K562 (cell line): ENCODE data around the gene TACR1. TPM values are rescaled to one million over a fixed set of nuclear protein-coding genes. Genes with fewer than 3 reads are reported as not detected.

Experiments used
- ATAC-seq: fragments of 200-7000 bp; cut with Tn5 transposase; 3 replicates; pipeline ENCODE4 v1.9.1; 2020; ENCODE audit warnings: moderate library complexity
- BruUV-seq: library from RNA; stranded (reverse); fragments of 400-500 nt; replicated peaks from 2 replicates; lab custom pipeline; 2021; lab: Mats Ljungman, UMichigan
- CTCF ChIA-PET: fragments of 300-600 bp; formaldehyde crosslinking; extraction: SDS; loops from one replicate; lab custom pipeline; 2021; ENCODE audit warnings: low intra/inter-chr PET ratio; lab: Yijun Ruan, JAX
- POLR2A ChIA-PET: fragments of 300-600, 350-650 bp; sonication (Branson Sonifier 250); formaldehyde crosslinking; extraction: SDS; loops from one replicate; lab custom pipeline; 2021; ENCODE audit warnings: antibody characterized with exemption, inconsistent platforms; lab: Yijun Ruan, JAX
- DNase-seq, 4 experiments: peaks; one replicate each; pipeline versions ENCODE4 v3.0.0 to v3.0.0-alpha.2; 2011 to 2018; ENCODE audit warnings: low spot score in 3 of 4, mixed read lengths in 3 of 4; ENCODE audit errors: extremely low read depth in 1 of 4
- FAIRE-seq: peaks from 2 replicates; lab custom pipeline; 2011; peaks lifted over from hg19 to GRCh38; lab: Jason Lieb, UNC
- H2AFZ ChIP-seq: 2 replicates; pipeline ENCODE4 v1.6.0; 2011; ENCODE audit warnings: low read depth, low read length, control low read depth, inconsistent platforms
- H3K27ac ChIP-seq: fragments of 200-600 bp; 3 replicates; pipeline ENCODE4 v1.8.0; 2011; ENCODE audit warnings: low read depth, mild to moderate bottlenecking, control low read depth, inconsistent platforms, low read length, moderate library complexity, mixed read lengths; ENCODE audit errors: extremely low read depth
- H3K27me3 ChIP-seq, 2 experiments: fragments of 300-600 bp in 1 of 2; 2 replicates in 1 of 2; 3 replicates in 1 of 2; pipeline versions ENCODE4 v1.6.0 to v1.8.0; 2011; ENCODE audit warnings: inconsistent platforms in 2 of 2, low read length in 2 of 2, mild to moderate bottlenecking in 1 of 2, mixed read lengths in 1 of 2, moderate library complexity in 1 of 2; ENCODE audit not compliant: control insufficient read depth in 2 of 2, insufficient read depth in 2 of 2
- H3K36me3 ChIP-seq: fragments of 300-600 bp; 3 replicates; pipeline ENCODE4 v1.8.0; 2011; ENCODE audit warnings: mild to moderate bottlenecking, low read length, inconsistent platforms; ENCODE audit not compliant: control insufficient read depth, insufficient read depth
- H3K4me1 ChIP-seq, 2 experiments: fragments of 200-600 bp in 1 of 2; replicated peaks in 1 of 2; 2 replicates in 1 of 2; 3 replicates in 1 of 2; pipeline versions ENCODE4 v1.5.1 to v1.8.0; 2011; ENCODE audit warnings: inconsistent platforms in 2 of 2, low read length in 2 of 2, mild to moderate bottlenecking in 1 of 2, mixed read lengths in 1 of 2, moderate library complexity in 1 of 2; ENCODE audit not compliant: control insufficient read depth in 2 of 2, insufficient read depth in 2 of 2
- H3K4me2 ChIP-seq: 2 replicates; pipeline ENCODE4 v1.6.1; 2011; ENCODE audit warnings: low read length, control low read depth, inconsistent platforms, mixed read lengths; ENCODE audit not compliant: insufficient read depth
- H3K4me3 ChIP-seq: fragments of 200-600 bp; sonication (generic), shearing (Covaris generic); 2 replicates; pipeline ENCODE4 v1.5.1; 2016; ENCODE audit warnings: control low read depth, inconsistent platforms
- H3K79me2 ChIP-seq: fragments of 200-600 bp; 3 replicates; pipeline ENCODE4 v1.8.0; 2011; ENCODE audit warnings: low read length, inconsistent platforms; ENCODE audit not compliant: control insufficient read depth, insufficient read depth
- H3K9ac ChIP-seq, 2 experiments: 2 replicates each; pipeline versions ENCODE4 v1.6.0 to v1.6.1; 2011; ENCODE audit warnings: low read depth in 2 of 2, low read length in 2 of 2, control low read depth in 1 of 2, inconsistent platforms in 1 of 2, mild to moderate bottlenecking in 1 of 2, mixed read lengths in 1 of 2; ENCODE audit not compliant: insufficient read depth in 1 of 2
- H3K9me1 ChIP-seq: one replicate; pipeline ENCODE4 v1.6.0; 2011; ENCODE audit warnings: inconsistent platforms, mild to moderate bottlenecking, low read length, moderate library complexity; ENCODE audit not compliant: control insufficient read depth, insufficient read depth
- H3K9me3 ChIP-seq: replicated peaks from 2 replicates; pipeline ENCODE4 v1.5.1; 2011; ENCODE audit warnings: low read depth, low read length, inconsistent platforms; ENCODE audit not compliant: control insufficient read depth, insufficient read depth
- H4K20me1 ChIP-seq: replicated peaks from 2 replicates; pipeline ENCODE4 v1.6.1; 2011; ENCODE audit warnings: low read length, inconsistent platforms, mixed read lengths; ENCODE audit not compliant: control insufficient read depth, insufficient read depth
- CREB1 ChIP-seq, 2 experiments: sonication (generic) in 1 of 2; formaldehyde crosslinking in 1 of 2; IDR thresholded peaks; 2 replicates each; pipeline versions ENCODE4 v1.6.1 to v1.8.0; 2012 to 2022; ENCODE audit warnings: inconsistent platforms in 1 of 2, mild to moderate bottlenecking in 1 of 2, missing genetic modification reagents in 1 of 2, moderate library complexity in 1 of 2
- DDX20 ChIP-seq: fragments of 450-650 bp; IDR thresholded peaks from 2 replicates; pipeline ENCODE4 v1.6.1; 2016; ENCODE audit warnings: missing genetic modification characterization, low read depth, mild to moderate bottlenecking, missing compliant biosample characterization, moderate library complexity
- FIP1L1 ChIP-seq: fragments of 200-400 bp; formaldehyde crosslinking; IDR thresholded peaks from 2 replicates; pipeline ENCODE4 v1.6.1; 2018; ENCODE audit warnings: mild to moderate bottlenecking, low read depth, low read length; ENCODE audit not compliant: poor library complexity, severe bottlenecking
- KAT7 ChIP-seq: sonication (generic); formaldehyde crosslinking; IDR thresholded peaks from 2 replicates; pipeline ENCODE4 v1.8.0; 2022; ENCODE audit warnings: missing genetic modification reagents, mild to moderate bottlenecking, borderline replicate concordance
- KAT8 ChIP-seq: fragments of 450-650 bp; IDR thresholded peaks from 2 replicates; pipeline ENCODE4 v1.6.1; 2016; ENCODE audit warnings: low read depth, mild to moderate bottlenecking
- MXI1 ChIP-seq: IDR thresholded peaks from 2 replicates; pipeline ENCODE4 v1.6.1; 2011; ENCODE audit warnings: low read depth, mild to moderate bottlenecking, improper control_type of control experiment, low read length
- POLR2A ChIP-seq: fragments of 450-650 bp; conservative IDR thresholded peaks from 2 replicates; pipeline ENCODE4 v1.6.1; 2016
- RFX1 ChIP-seq: fragments of 450-650 bp; IDR thresholded peaks from 2 replicates; pipeline ENCODE4 v1.6.1; 2016; ENCODE audit warnings: mild to moderate bottlenecking, moderate library complexity
- RFX5 ChIP-seq: IDR thresholded peaks from 2 replicates; pipeline ENCODE4 v1.6.1; 2011; ENCODE audit warnings: low read depth, mild to moderate bottlenecking, improper control_type of control experiment, low read length
- SAFB2 ChIP-seq: fragments of 200-400 bp; formaldehyde crosslinking; IDR thresholded peaks from 2 replicates; pipeline ENCODE4 v1.6.1; 2018; ENCODE audit warnings: borderline replicate concordance, low read length, low read depth, moderate library complexity; ENCODE audit not compliant: severe bottlenecking
- STAG1 ChIP-seq: sonication (generic); formaldehyde crosslinking; IDR thresholded peaks from 2 replicates; pipeline ENCODE4 v1.5.0; 2020; ENCODE audit warnings: missing genetic modification reagents, borderline replicate concordance
- U2AF2 ChIP-seq: fragments of 200-400 bp; formaldehyde crosslinking; optimal IDR thresholded peaks from 2 replicates; pipeline ENCODE3; 2017; ENCODE audit warnings: low read depth, mild to moderate bottlenecking, low read length
- XRCC5 ChIP-seq: fragments of 200-400 bp; formaldehyde crosslinking; IDR thresholded peaks from 2 replicates; pipeline ENCODE4 v1.6.1; 2017; ENCODE audit warnings: low read depth, mild to moderate bottlenecking, low read length
- ZBTB8A ChIP-seq: fragments of 450-650 bp; IDR thresholded peaks from 2 replicates; pipeline ENCODE4 v1.6.1; 2018; ENCODE audit warnings: mild to moderate bottlenecking, moderate library complexity; ENCODE audit not compliant: partially characterized antibody
- ZNF586 ChIP-seq: fragments of 450-650 bp; formaldehyde crosslinking; conservative IDR thresholded peaks from 2 replicates; pipeline ENCODE4 v1.4.0; 2020; ENCODE audit warnings: mild to moderate bottlenecking, moderate library complexity
- ZNF655 ChIP-seq: fragments of 250-450 bp; sonication (Bioruptor Pico); IDR thresholded peaks from 2 replicates; pipeline ENCODE4 v1.5.0; 2021
- ZNF79 ChIP-seq: fragments of 250-450 bp; sonication (Bioruptor Pico); IDR thresholded peaks from 2 replicates; pipeline ENCODE4 v1.4.0; 2020; ENCODE audit warnings: low read depth, mild to moderate bottlenecking, moderate library complexity
- WGBS: fragments of 100-300 bp; shearing (Covaris generic); methylation state at CpG from one replicate; pipeline ENCODE4 v1.1.6; 2016; ENCODE audit warnings: low coverage, mixed read lengths; ENCODE audit not compliant: insufficient coverage; ENCODE audit errors: missing lambda C conversion rate; 5-methylcytosine and 5-hydroxymethylcytosine counted together
- in situ Hi-C: fragments of 300-500 bp; cut with MboI; formaldehyde crosslinking; loops from 4 replicates; pipeline ENCODE4 v1.15.0; 2018; ENCODE audit warnings: inconsistent platforms, mixed read lengths
- intact Hi-C: fragments of 100-400 bp; cut with micrococcal nuclease; formaldehyde crosslinking; loops from 2 replicates; pipeline ENCODE4 v1.14.2; 2022
- polyA plus RNA-seq, 8 experiments: library from polyadenylated mRNA; depleted of rRNA in 4 of 8; stranded (reverse) in 5 of 8; unstranded in 3 of 8; fragments of >200 nt; fragmentation: Nextera tagmentation in 2 of 8; fragmentation: Illumina TruSeq in 1 of 8; extraction: Ambion mirVana in 2 of 8; extraction: Trizol in 1 of 8; gene quantifications; 2 replicates each; pipeline versions ENCODE4 v1.2.1 to v1.2.3, GENCODE V29; 2011 to 2014; ENCODE audit warnings: inconsistent platforms in 1 of 8, missing spikeins in 1 of 8
- total RNA-seq, 7 experiments: library from RNA; depleted of rRNA in 6 of 7; stranded (reverse); fragments of >200 nt in 6 of 7; fragmentation: Illumina TruSeq in 2 of 7; extraction: Trizol in 2 of 7; gene quantifications; 2 replicates each; pipeline versions ENCODE4 v1.2.1 to v1.2.3, GENCODE V29; 2011 to 2021; ENCODE audit warnings: low replicate concordance in 1 of 7
- TF ChIP-seq, protein P1 (sequence below), 3 experiments: fragments of 200-800 bp in 1 of 3; sonication (Bioruptor generic) in 1 of 3; sonication (generic) in 1 of 3; formaldehyde crosslinking in 1 of 3; IDR thresholded peaks; 2 replicates each; pipeline versions ENCODE4 v1.6.1 to v1.8.0; 2016 to 2022; ENCODE audit warnings: mild to moderate bottlenecking in 2 of 3, missing compliant biosample characterization in 2 of 3, missing genetic modification characterization in 2 of 3, missing genetic modification reagents in 1 of 3

Gene TACR1
- total and polyA plus RNA-seq, 9 of the 15 experiments (the other 6 are each of a cell fraction or from before 2014, with no cell fraction given), result not detected

- ATAC-seq (no peak), FAIRE-seq (no peak), DNase-seq (no peak)
- no peaks in the 10 kb centered on the region for H3K79me2 ChIP-seq
- H2AFZ ChIP-seq, result no peak overlapping the region
- POLR2A ChIA-PET, result no interaction called here
- BruUV-seq, result no TSS peak
- H3K4me1 ChIP-seq, result no peaks in the 10 kb centered on the region
- H3K27ac ChIP-seq, result no peak overlapping the region
- in situ Hi-C loops (no loop called here), intact Hi-C loops (no loop called here)
- H3K4me2 ChIP-seq, result no peak overlapping the region
- H3K27me3 ChIP-seq, result peaks cover 0 to 5% of the 10 kb centered on the region in 2 experiments; a peak in 2 of 5 replicates
- CTCF ChIA-PET, result no interaction called here
- TF ChIP-seq KAT8, result no peak
- no peak for TF ChIP-seq POLR2A
- TF ChIP-seq STAG1 (CRISPR knock-in tag), result no peak
- TF ChIP-seq DDX20 (tag), result no peak
- TF ChIP-seq, protein P1, sequence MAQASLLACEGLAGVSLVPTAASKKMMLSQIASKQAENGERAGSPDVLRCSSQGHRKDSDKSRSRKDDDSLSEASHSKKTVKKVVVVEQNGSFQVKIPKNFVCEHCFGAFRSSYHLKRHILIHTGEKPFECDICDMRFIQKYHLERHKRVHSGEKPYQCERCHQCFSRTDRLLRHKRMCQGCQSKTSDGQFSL (CRISPR knock-in tag; IDR thresholded peaks at IDR 0.05), result no peak
- TF ChIP-seq, protein P1 (tag; IDR thresholded peaks at IDR 0.05), result no peak
- no peak for TF ChIP-seq XRCC5
- no peak for TF ChIP-seq ZNF655
- no peak for TF ChIP-seq ZNF586 (CRISPR knock-in tag)
- TF ChIP-seq SAFB2, result no peak
- no peak for TF ChIP-seq RFX5
- TF ChIP-seq RFX1, result no peak
- no peak for TF ChIP-seq KAT7 (CRISPR knock-in tag)
- TF ChIP-seq ZBTB8A, result no peak
- no peak for TF ChIP-seq FIP1L1
- TF ChIP-seq CREB1 (IDR thresholded peaks at IDR 0.05), result no peak
- TF ChIP-seq CREB1 (CRISPR knock-in tag; IDR thresholded peaks at IDR 0.05), result no peak
- TF ChIP-seq ZNF79 (CRISPR knock-in tag), result no peak
- no peak for TF ChIP-seq MXI1
- no peak for TF ChIP-seq U2AF2
- no peak overlapping the region for H3K4me3 ChIP-seq
- no peaks in the 10 kb centered on the region for H4K20me1 ChIP-seq
- no peaks in the 10 kb centered on the region for H3K9me3 ChIP-seq
- WGBS, result 25% methylated on average over 2 of the region's 2 CpGs
- H3K36me3 ChIP-seq, result no peaks in the 10 kb centered on the region
- no peak overlapping the region for H3K9ac ChIP-seq
- H3K9me1 ChIP-seq, result no peaks in the 10 kb centered on the region
Measured at GRCh38 chr2:75027886-75028285, 171.4 kb downstream of the TACR1 start.
